GM18498 (cell line): ENCODE results near the gene ATP5MC2.
A peak's percentile ranks its signal among the peaks of the same experiment; 100 is the strongest.
"Not testable (repeated sequence)": the region's sequence is repeated elsewhere in the genome, so short reads cannot be mapped to it uniquely, and the experiment has no call there.

Source experiments
- ATAC-seq: cut with Tn5 transposase; IDR thresholded peaks from one replicate; pipeline ENCODE4 v1.9.1; 2021; ENCODE audit warnings: mild to moderate bottlenecking, moderate library complexity; ENCODE audit not compliant: unreplicated experiment

ATP5MC2 gene

GRCh38 chr12:53653595-53653994 is 22.3 kb downstream of the ATP5MC2 start:
- no peak for ATAC-seq

- no peak for ATAC-seq
Measured at GRCh38 chr12:53652366-53652765, 23.5 kb downstream of the ATP5MC2 start.

GRCh38 chr12:53651737-53652136 is 24.1 kb downstream of the ATP5MC2 start:
- ATAC-seq = no peak

GRCh38 chr12:53646300-53646699 is 29.6 kb downstream of the ATP5MC2 start:
- not testable (repeated sequence) for ATAC-seq

- no peak for ATAC-seq
Measured at GRCh38 chr12:53645165-53645564, 30.7 kb downstream of the ATP5MC2 start.

GRCh38 chr12:53644133-53644532 is 31.8 kb downstream of the ATP5MC2 start:
- ATAC-seq = no peak

GRCh38 chr12:53643232-53643979 is 32.5 kb downstream of the ATP5MC2 start:
- no peak for ATAC-seq

GRCh38 chr12:53638057-53638456 is 37.8 kb downstream of the ATP5MC2 start:
- ATAC-seq = no peak

- no peak for ATAC-seq
Measured at GRCh38 chr12:53636641-53637040, 39.2 kb downstream of the ATP5MC2 start.

- ATAC-seq = not testable (repeated sequence)
Measured at GRCh38 chr12:53635708-53636107, 40.2 kb downstream of the ATP5MC2 start.

GRCh38 chr12:53631721-53632120 is 44.2 kb downstream of the ATP5MC2 start:
- no peak for ATAC-seq

- no peak for ATAC-seq
Measured at GRCh38 chr12:53627919-53628318, 48.0 kb downstream of the ATP5MC2 start.

- ATAC-seq = peak; percentile 2
Measured at GRCh38 chr12:53626702-53627169, 49.1 kb downstream of the ATP5MC2 start.

- peak; percentile 96 for ATAC-seq
Measured at GRCh38 chr12:53625946-53626701, 49.8 kb downstream of the ATP5MC2 start, which contains the start of gene ATF7. Gene ATF7, minus strand, starts transcription at chr12:53626382. Its CDS starts 25,382 bp downstream, at chr12:53601000.

GRCh38 chr12:53625373-53625945 is 50.4 kb downstream of the ATP5MC2 start:
- no peak for ATAC-seq

GRCh38 chr12:53624956-53625355 is 50.9 kb downstream of the ATP5MC2 start:
- no peak for ATAC-seq

- no peak for ATAC-seq
Measured at GRCh38 chr12:53624458-53624857, 51.4 kb downstream of the ATP5MC2 start.

- ATAC-seq = no peak
Measured at GRCh38 chr12:53623548-53624385, 52.1 kb downstream of the ATP5MC2 start.

GRCh38 chr12:53622724-53623123 is 53.2 kb downstream of the ATP5MC2 start:
- no peak for ATAC-seq

GRCh38 chr12:53618275-53618674 is 57.6 kb downstream of the ATP5MC2 start:
- ATAC-seq = no peak

GRCh38 chr12:53617700-53618099 is 58.2 kb downstream of the ATP5MC2 start:
- ATAC-seq = no peak
